Ascending aorta (tissue), 2 donors: ENCODE measurements around the gene FRY. TPM values are rescaled to one million over a fixed set of nuclear protein-coding genes. Genes with fewer than 3 reads are reported as not detected.

ENCODE experiments used
- DNase-seq, 2 donors: peaks; one replicate each; pipeline ENCODE4 v3.0.0-alpha.2; 2019; ENCODE audit warnings: low spot score in 2 of 2
- H3K27ac ChIP-seq, 2 donors: fragments of 200-600 bp; sonication (generic); one replicate each; pipeline ENCODE4 v1.5.1; 2016 to 2017; ENCODE audit warnings: mild to moderate bottlenecking in 1 of 2
- H3K27me3 ChIP-seq: fragments of 200-600 bp; sonication (generic); one replicate; pipeline ENCODE4 v1.5.1; 2017
- H3K36me3 ChIP-seq, 2 donors: fragments of 200-600 bp; sonication (generic); one replicate each; pipeline ENCODE4 v1.5.1; 2016
- H3K4me1 ChIP-seq, 2 donors: fragments of 200-600 bp; sonication (generic); one replicate each; pipeline ENCODE4 v1.5.1; 2016 to 2017; ENCODE audit warnings: mild to moderate bottlenecking in 1 of 2
- H3K4me3 ChIP-seq, 2 donors: fragments of 200-600 bp; sonication (generic); one replicate each; pipeline ENCODE4 v1.5.1; 2016 to 2017; ENCODE audit warnings: mild to moderate bottlenecking in 1 of 2
- H3K9me3 ChIP-seq, 2 donors: fragments of 200-600 bp; sonication (generic); one replicate each; pipeline ENCODE4 v1.5.1; 2016
- CTCF ChIP-seq, 3 experiments: fragments of 200-600 bp in 2 of 3; fragments of 450-650 bp in 1 of 3; sonication (generic) in 2 of 3; IDR thresholded peaks; one replicate each; pipeline ENCODE4 v1.5.1; 2016 to 2019; ENCODE audit warnings: antibody characterized with exemption in 3 of 3, mild to moderate bottlenecking in 1 of 3, moderate library complexity in 1 of 3
- intact Hi-C: fragments of 100-400 bp; cut with DNase I; formaldehyde crosslinking; loops from one replicate; pipeline ENCODE4 v1.15.1; 2023
- total RNA-seq: library from RNA; depleted of rRNA; stranded (reverse); fragments of >200 nt; gene quantifications from one replicate; pipeline ENCODE4 v1.1.0, GENCODE V29; 2016

FRY gene
- total RNA-seq, 1 donor from 2014 or later: 115 TPM

- Histone ChIP-seq H3K36me3 (peaks cover 0 to 17% of the 10 kb centered on the region in 2 donors), H3K27ac (no peak overlapping the region), H3K27me3 (no peaks in the 10 kb centered on the region), H3K4me1 (peaks cover 0 to 1% of the 10 kb centered on the region in 2 donors), H3K9me3 (no peaks in the 10 kb centered on the region), H3K4me3 (no peak overlapping the region)
- intact Hi-C loops: loop anchor here (5.0 kb wide), 1 partner anchor 36 kb away; no protein-coding TSS in a partner anchor
- TF ChIP-seq CTCF (IDR thresholded peaks at IDR 0.05): no peak
- DNase-seq: no peak
Observed at GRCh38 chr13:32203736-32204135, 172.2 kb downstream of the FRY start.

DNA sequence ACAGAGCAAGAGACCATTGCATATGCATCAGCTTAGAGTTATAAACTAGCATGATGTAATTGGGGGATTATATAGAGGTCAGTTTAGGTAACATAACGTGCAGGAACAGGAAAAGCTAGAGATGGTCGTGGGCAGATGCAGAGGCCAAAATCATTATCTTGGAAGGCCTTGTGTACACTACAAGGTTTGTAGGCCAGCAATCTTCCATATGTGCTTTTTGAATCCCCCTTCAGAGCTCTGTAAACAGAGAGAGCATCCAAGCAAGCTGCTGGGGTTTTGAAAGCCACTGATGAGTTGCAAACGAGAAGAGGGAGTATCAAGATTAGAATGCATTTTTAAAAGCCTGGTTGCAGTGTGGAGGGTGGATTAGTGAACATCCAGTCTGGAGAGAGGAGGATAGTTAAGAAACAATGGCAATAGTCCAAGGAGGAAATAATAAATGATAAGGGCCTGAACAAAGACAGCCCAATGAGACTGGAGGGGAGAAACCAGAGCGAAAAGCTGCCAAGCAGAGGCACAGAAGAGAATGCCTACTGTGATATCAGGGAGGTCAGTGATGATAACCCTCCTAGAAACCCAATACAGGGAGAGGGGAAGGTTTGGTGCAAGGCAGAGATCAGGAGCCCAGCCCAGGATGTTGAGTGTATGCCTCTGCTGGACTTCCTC is 174.0 kb downstream of the FRY start:
- Histone ChIP-seq H3K9me3 (no peaks in the 10 kb centered on the region), H3K27ac (no peak overlapping the region), H3K36me3 (peaks cover 0 to 27% of the 10 kb centered on the region in 2 donors), H3K27me3 (no peaks in the 10 kb centered on the region), H3K4me1 (peaks cover 0 to 12% of the 10 kb centered on the region in 2 donors), H3K4me3 (no peak overlapping the region)
- no peak for TF ChIP-seq CTCF (IDR thresholded peaks at IDR 0.05)
- DNase-seq: no peak
- intact Hi-C loops: loop anchor here (5.0 kb wide), 1 partner anchor 173 kb away; the partner anchor contains the start of gene FRY

- no peak for TF ChIP-seq CTCF (IDR thresholded peaks at IDR 0.05)
- intact Hi-C loops: loop anchor here (5.0 kb wide), 1 partner anchor 174 kb away; the partner anchor contains the start of gene FRY
Observed at GRCh38 chr13:32206097-32206740, 174.6 kb downstream of the FRY start.

DNA sequence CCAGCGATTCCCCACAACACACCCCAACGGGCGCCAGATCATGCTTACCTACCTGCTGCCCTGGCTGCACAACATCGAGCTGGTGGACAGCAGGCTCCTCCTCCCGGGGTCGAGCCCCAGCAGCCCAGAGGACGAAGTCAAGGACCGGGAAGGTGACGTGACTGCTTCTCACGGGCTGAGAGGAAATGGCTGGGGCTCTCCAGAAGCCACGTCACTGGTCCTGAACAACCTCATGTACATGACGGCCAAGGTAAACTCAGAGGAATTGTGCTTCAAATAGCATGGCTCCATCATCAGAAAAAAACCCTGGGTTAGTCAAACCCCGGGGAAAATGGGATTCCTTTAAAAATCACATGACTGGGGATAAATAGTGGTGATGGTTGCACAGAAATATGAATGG is 177.3 kb downstream of the FRY start:
- DNase-seq: peak; percentile 29 to 85
- Histone ChIP-seq H3K4me3 (no peak overlapping the region), H3K4me1 (peaks cover 0 to 21% of the 10 kb centered on the region in 2 donors), H3K27ac (peak overlapping the region; percentile 33 to 69), H3K36me3 (peaks cover 4 to 36% of the 10 kb centered on the region in 2 donors), H3K9me3 (no peaks in the 10 kb centered on the region), H3K27me3 (no peaks in the 10 kb centered on the region)
- intact Hi-C loops: loop anchor here (5.0 kb wide), 1 partner anchor 177 kb away; the partner anchor contains the start of gene FRY
- TF ChIP-seq CTCF (IDR thresholded peaks at IDR 0.05): no peak

More at GRCh38 chr13:32206097-32206740, 174.6 kb downstream of the FRY start:
- Histone ChIP-seq H3K4me1 (peaks cover 0 to 16% of the 10 kb centered on the region in 2 donors), H3K9me3 (no peaks in the 10 kb centered on the region), H3K27ac (peak overlapping the region in 1 of 2 donors; percentile 57), H3K36me3 (peaks cover 4 to 33% of the 10 kb centered on the region in 2 donors), H3K4me3 (no peak overlapping the region), H3K27me3 (no peaks in the 10 kb centered on the region)
- DNase-seq: no peak

DNA sequence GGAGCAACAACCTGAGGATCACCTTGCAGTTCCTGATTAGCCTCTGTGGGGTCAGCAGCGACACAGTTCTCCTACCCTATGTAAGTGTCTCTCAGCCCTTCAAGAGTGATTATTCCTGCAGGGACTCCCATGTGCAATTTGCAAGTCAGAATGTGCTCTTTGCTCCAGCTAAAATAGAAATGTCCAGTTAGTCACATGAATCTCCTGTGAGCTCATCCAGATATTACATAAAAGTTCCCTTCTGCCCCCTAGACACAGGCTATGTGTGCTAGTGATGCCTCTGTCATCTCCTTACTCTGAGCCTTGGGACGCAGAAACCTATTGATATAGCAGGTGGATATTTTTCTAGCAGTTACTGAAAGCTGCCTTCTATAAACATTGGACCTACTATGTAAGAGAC is 178.1 kb downstream of the FRY start:
- H3K27ac ChIP-seq: peak overlapping the region; percentile 7 to 69

More for the DNA sequence above, 178.1 kb downstream of the FRY start:
- no peak overlapping the region for H3K4me3 ChIP-seq
- intact Hi-C loops: loop anchor here (5.0 kb wide), 1 partner anchor 177 kb away; the partner anchor contains the start of gene FRY
- DNase-seq: no peak
- peaks cover 12 to 35% of the 10 kb centered on the region in 2 donors for H3K36me3 ChIP-seq
- peaks cover 0 to 21% of the 10 kb centered on the region in 2 donors for H3K4me1 ChIP-seq
- no peaks in the 10 kb centered on the region for H3K9me3 ChIP-seq
- H3K27me3 ChIP-seq: no peaks in the 10 kb centered on the region
- TF ChIP-seq CTCF (IDR thresholded peaks at IDR 0.05): no peak
